Endothelial cell of umbilical vein (primary cell): Measurements from ENCODE around the gene JAZF1.

Source experiments
- CTCF ChIP-seq, 2 donors: IDR thresholded peaks; 1 replicate in 1 of 2; 2 replicates in 1 of 2; pipeline ENCODE4 v1.5.1; 2011; ENCODE audit warnings: low read length in 2 of 2, mild to moderate bottlenecking in 2 of 2, moderate library complexity in 2 of 2, control low read depth in 1 of 2, inconsistent platforms in 1 of 2, low read depth in 1 of 2; ENCODE audit not compliant: insufficient read depth in 1 of 2; ENCODE audit errors: extremely low read depth in 1 of 2
- EZH2 ChIP-seq: IDR thresholded peaks from 2 replicates; pipeline ENCODE4 v1.6.1; 2012; ENCODE audit warnings: borderline replicate concordance, low read depth, mild to moderate bottlenecking, moderate library complexity, low read length, inconsistent platforms; ENCODE audit not compliant: severe bottlenecking
- JUN ChIP-seq: IDR thresholded peaks from 2 replicates; pipeline ENCODE4 v1.6.1; 2011; ENCODE audit warnings: borderline replicate concordance, low read depth; ENCODE audit not compliant: insufficient read length, insufficient read depth
- MYC ChIP-seq: IDR thresholded peaks from one replicate; pipeline ENCODE4 v1.6.1; 2011; ENCODE audit warnings: mild to moderate bottlenecking, low read depth, low read length
- POLR2A ChIP-seq: IDR thresholded peaks from 2 replicates; pipeline ENCODE4 v1.6.1; 2012; ENCODE audit warnings: low read depth, mild to moderate bottlenecking, control low read depth, low read length
- POLR2AphosphoS5 ChIP-seq: IDR thresholded peaks from 2 replicates; pipeline ENCODE4 v1.6.1; 2012; ENCODE audit warnings: low read depth, mild to moderate bottlenecking, control low read depth, low read length, moderate library complexity; ENCODE audit not compliant: insufficient read depth

GRCh38 chr7:27836536-27836935, 344.1 kb downstream of the JAZF1 start:
- TF ChIP-seq POLR2A = no peak
- TF ChIP-seq CTCF (IDR thresholded peaks at IDR 0.05; ENCODE audit: extremely low read depth in 1 of 2, insufficient read depth in 1 of 2, low read depth in 1 of 2, low read length in 2 of 2) = no peak
- TF ChIP-seq MYC = no peak
- no peak for TF ChIP-seq EZH2
- TF ChIP-seq POLR2AphosphoS5 = no peak
- TF ChIP-seq JUN = no peak
